ENCODE measurements around the gene CEP112. TPM values are rescaled to one million over a fixed set of nuclear protein-coding genes. Genes with fewer than 3 reads are reported as not detected.

Gene CEP112
- total RNA-seq, 1 donor from 2014 or later, result 18.6 TPM

- DNase-seq (ENCODE audit: low spot score), result no peak
Measured at GRCh38 chr17:66211047-66211810, 19.3 kb upstream of the CEP112 start.

GRCh38 chr17:66210208-66210574 is 18.3 kb upstream of the CEP112 start:
- no peak for DNase-seq (ENCODE audit: low spot score)

- DNase-seq (ENCODE audit: low spot score), result no peak
Measured at GRCh38 chr17:66207936-66208335, 16.0 kb upstream of the CEP112 start.

GRCh38 chr17:66203274-66204015 is 11.5 kb upstream of the CEP112 start:
- DNase-seq (ENCODE audit: low spot score), result no peak

- peak; percentile 68 for DNase-seq (ENCODE audit: low spot score)
Measured at GRCh38 chr17:66200685-66201092, 8.8 kb upstream of the CEP112 start.

GRCh38 chr17:66198242-66198641 is 6.3 kb upstream of the CEP112 start:
- no peak for DNase-seq (ENCODE audit: low spot score)

GRCh38 chr17:66192378-66192687 is 400 bp upstream of the CEP112 start:
- DNase-seq (ENCODE audit: low spot score), result no peak

- no peak for DNase-seq (ENCODE audit: low spot score)
Measured at GRCh38 chr17:66190738-66191592, 968 bp downstream of the CEP112 start.

- no peak for DNase-seq (ENCODE audit: low spot score)
Measured at GRCh38 chr17:66187718-66188117, 4.2 kb downstream of the CEP112 start.

- no peak for DNase-seq (ENCODE audit: low spot score)
Measured at GRCh38 chr17:66185862-66186261, 6.1 kb downstream of the CEP112 start.

GRCh38 chr17:66184392-66184791 is 7.5 kb downstream of the CEP112 start:
- no peak for DNase-seq (ENCODE audit: low spot score)

- DNase-seq (ENCODE audit: low spot score), result no peak
Measured at GRCh38 chr17:66183529-66183928, 8.4 kb downstream of the CEP112 start.

- no peak for DNase-seq (ENCODE audit: low spot score)
Measured at GRCh38 chr17:66178642-66179041, 13.3 kb downstream of the CEP112 start.

GRCh38 chr17:66177048-66177447 is 14.9 kb downstream of the CEP112 start:
- no peak for DNase-seq (ENCODE audit: low spot score)

GRCh38 chr17:66175892-66176291 is 16.0 kb downstream of the CEP112 start:
- no peak for DNase-seq (ENCODE audit: low spot score)

- DNase-seq (ENCODE audit: low spot score), result no peak
Measured at GRCh38 chr17:66172691-66173223, 19.2 kb downstream of the CEP112 start.

- no peak for DNase-seq (ENCODE audit: low spot score)
Measured at GRCh38 chr17:66172144-66172543, 19.8 kb downstream of the CEP112 start.

- no peak for DNase-seq (ENCODE audit: low spot score)
Measured at GRCh38 chr17:66171692-66172091, 20.2 kb downstream of the CEP112 start.

- DNase-seq (ENCODE audit: low spot score), result no peak
Measured at GRCh38 chr17:66171172-66171571, 20.8 kb downstream of the CEP112 start.

- DNase-seq (ENCODE audit: low spot score), result no peak
Measured at GRCh38 chr17:66169839-66170238, 22.1 kb downstream of the CEP112 start.

GRCh38 chr17:66167189-66167815 is 24.6 kb downstream of the CEP112 start:
- no peak for DNase-seq (ENCODE audit: low spot score)
